K562 (cell line): ENCODE data around the gene KCNQ2. TPM values are rescaled to one million over a fixed set of nuclear protein-coding genes. Genes with fewer than 3 reads are reported as not detected.

Experiments
- ATAC-seq: fragments of 200-7000 bp; cut with Tn5 transposase; 3 replicates; pipeline ENCODE4 v1.9.1; 2020; ENCODE audit warnings: moderate library complexity
- BruUV-seq: library from RNA; stranded (reverse); fragments of 400-500 nt; replicated peaks from 2 replicates; lab custom pipeline; 2021; lab: Mats Ljungman, UMichigan
- CTCF ChIA-PET: fragments of 300-600 bp; formaldehyde crosslinking; extraction: SDS; loops from one replicate; lab custom pipeline; 2021; ENCODE audit warnings: low intra/inter-chr PET ratio; lab: Yijun Ruan, JAX
- POLR2A ChIA-PET: fragments of 300-600, 350-650 bp; sonication (Branson Sonifier 250); formaldehyde crosslinking; extraction: SDS; loops from one replicate; lab custom pipeline; 2021; ENCODE audit warnings: antibody characterized with exemption, inconsistent platforms; lab: Yijun Ruan, JAX
- DNase-seq, 4 experiments: peaks; one replicate each; pipeline versions ENCODE4 v3.0.0 to v3.0.0-alpha.2; 2011 to 2018; ENCODE audit warnings: low spot score in 3 of 4, mixed read lengths in 3 of 4; ENCODE audit errors: extremely low read depth in 1 of 4
- FAIRE-seq: peaks from 2 replicates; lab custom pipeline; 2011; peaks lifted over from hg19 to GRCh38; lab: Jason Lieb, UNC
- H2AFZ ChIP-seq: 2 replicates; pipeline ENCODE4 v1.6.0; 2011; ENCODE audit warnings: low read depth, low read length, control low read depth, inconsistent platforms
- H3K27ac ChIP-seq: fragments of 200-600 bp; 3 replicates; pipeline ENCODE4 v1.8.0; 2011; ENCODE audit warnings: low read depth, mild to moderate bottlenecking, control low read depth, inconsistent platforms, low read length, moderate library complexity, mixed read lengths; ENCODE audit errors: extremely low read depth
- H3K27me3 ChIP-seq, 2 experiments: fragments of 300-600 bp in 1 of 2; 2 replicates in 1 of 2; 3 replicates in 1 of 2; pipeline versions ENCODE4 v1.6.0 to v1.8.0; 2011; ENCODE audit warnings: inconsistent platforms in 2 of 2, low read length in 2 of 2, mild to moderate bottlenecking in 1 of 2, mixed read lengths in 1 of 2, moderate library complexity in 1 of 2; ENCODE audit not compliant: control insufficient read depth in 2 of 2, insufficient read depth in 2 of 2
- H3K36me3 ChIP-seq: fragments of 300-600 bp; 3 replicates; pipeline ENCODE4 v1.8.0; 2011; ENCODE audit warnings: mild to moderate bottlenecking, low read length, inconsistent platforms; ENCODE audit not compliant: control insufficient read depth, insufficient read depth
- H3K4me1 ChIP-seq, 2 experiments: fragments of 200-600 bp in 1 of 2; replicated peaks in 1 of 2; 2 replicates in 1 of 2; 3 replicates in 1 of 2; pipeline versions ENCODE4 v1.5.1 to v1.8.0; 2011; ENCODE audit warnings: inconsistent platforms in 2 of 2, low read length in 2 of 2, mild to moderate bottlenecking in 1 of 2, mixed read lengths in 1 of 2, moderate library complexity in 1 of 2; ENCODE audit not compliant: control insufficient read depth in 2 of 2, insufficient read depth in 2 of 2
- H3K4me2 ChIP-seq: 2 replicates; pipeline ENCODE4 v1.6.1; 2011; ENCODE audit warnings: low read length, control low read depth, inconsistent platforms, mixed read lengths; ENCODE audit not compliant: insufficient read depth
- H3K4me3 ChIP-seq: fragments of 200-600 bp; sonication (generic), shearing (Covaris generic); 2 replicates; pipeline ENCODE4 v1.5.1; 2016; ENCODE audit warnings: control low read depth, inconsistent platforms
- H3K79me2 ChIP-seq: fragments of 200-600 bp; 3 replicates; pipeline ENCODE4 v1.8.0; 2011; ENCODE audit warnings: low read length, inconsistent platforms; ENCODE audit not compliant: control insufficient read depth, insufficient read depth
- H3K9ac ChIP-seq, 2 experiments: 2 replicates each; pipeline versions ENCODE4 v1.6.0 to v1.6.1; 2011; ENCODE audit warnings: low read depth in 2 of 2, low read length in 2 of 2, control low read depth in 1 of 2, inconsistent platforms in 1 of 2, mild to moderate bottlenecking in 1 of 2, mixed read lengths in 1 of 2; ENCODE audit not compliant: insufficient read depth in 1 of 2
- H3K9me1 ChIP-seq: one replicate; pipeline ENCODE4 v1.6.0; 2011; ENCODE audit warnings: inconsistent platforms, mild to moderate bottlenecking, low read length, moderate library complexity; ENCODE audit not compliant: control insufficient read depth, insufficient read depth
- H3K9me3 ChIP-seq: replicated peaks from 2 replicates; pipeline ENCODE4 v1.5.1; 2011; ENCODE audit warnings: low read depth, low read length, inconsistent platforms; ENCODE audit not compliant: control insufficient read depth, insufficient read depth
- H4K20me1 ChIP-seq: replicated peaks from 2 replicates; pipeline ENCODE4 v1.6.1; 2011; ENCODE audit warnings: low read length, inconsistent platforms, mixed read lengths; ENCODE audit not compliant: control insufficient read depth, insufficient read depth
- C11orf30 ChIP-seq: fragments of 450-650 bp; IDR thresholded peaks from 2 replicates; pipeline ENCODE4 v1.6.1; 2016; ENCODE audit warnings: low read depth, mild to moderate bottlenecking
- HDGF ChIP-seq: fragments of 450-650 bp; IDR thresholded peaks from 2 replicates; pipeline ENCODE4 v1.6.1; 2016
- HNRNPLL ChIP-seq: fragments of 200-400 bp; formaldehyde crosslinking; IDR thresholded peaks from 2 replicates; pipeline ENCODE4 v1.6.1; 2017; ENCODE audit warnings: low read length, low read depth, mild to moderate bottlenecking; ENCODE audit not compliant: poor library complexity, severe bottlenecking
- KDM2B ChIP-seq: fragments of 250-450 bp; sonication (Bioruptor Pico); IDR thresholded peaks from 2 replicates; pipeline ENCODE4 v1.8.0; 2021; ENCODE audit warnings: mild to moderate bottlenecking, moderate library complexity
- MEF2D ChIP-seq: conservative IDR thresholded peaks from 2 replicates; pipeline ENCODE4 v1.6.1; 2016; ENCODE audit warnings: low read depth, missing genetic modification characterization, missing compliant biosample characterization
- NFIC ChIP-seq: fragments of 450-650 bp; IDR thresholded peaks from 2 replicates; pipeline ENCODE4 v1.6.1; 2017; ENCODE audit warnings: mild to moderate bottlenecking, inconsistent platforms
- NR2C1 ChIP-seq, 2 experiments: fragments of 450-650 bp; IDR thresholded peaks; 2 replicates each; pipeline ENCODE4 v1.6.1; 2017; ENCODE audit warnings: mild to moderate bottlenecking in 2 of 2, antibody characterized with exemption in 1 of 2, inconsistent platforms in 1 of 2, missing compliant biosample characterization in 1 of 2, missing genetic modification characterization in 1 of 2
- PPARD ChIP-seq: fragments of 250-450 bp; sonication (Bioruptor Pico); IDR thresholded peaks from 2 replicates; pipeline ENCODE4 v1.8.0; 2022; ENCODE audit warnings: inconsistent platforms, mild to moderate bottlenecking, moderate library complexity
- RFX5 ChIP-seq: IDR thresholded peaks from 2 replicates; pipeline ENCODE4 v1.6.1; 2011; ENCODE audit warnings: low read depth, mild to moderate bottlenecking, improper control_type of control experiment, low read length
- ZNF23 ChIP-seq: fragments of 250-450 bp; sonication (Bioruptor Pico); IDR thresholded peaks from 2 replicates; pipeline ENCODE4 v1.4.0; 2020; ENCODE audit warnings: mild to moderate bottlenecking
- ZNF274 ChIP-seq: IDR thresholded peaks from 2 replicates; pipeline ENCODE4 v1.6.1; 2011; ENCODE audit warnings: low read depth, mild to moderate bottlenecking, low read length, moderate library complexity, borderline replicate concordance
- ZNF764 ChIP-seq: fragments of 250-450 bp; sonication (Bioruptor Pico); IDR thresholded peaks from 2 replicates; pipeline ENCODE4 v1.4.0; 2020; ENCODE audit warnings: low read depth, mild to moderate bottlenecking, moderate library complexity
- WGBS: fragments of 100-300 bp; shearing (Covaris generic); methylation state at CpG from one replicate; pipeline ENCODE4 v1.1.6; 2016; ENCODE audit warnings: low coverage, mixed read lengths; ENCODE audit not compliant: insufficient coverage; ENCODE audit errors: missing lambda C conversion rate; 5-methylcytosine and 5-hydroxymethylcytosine counted together
- in situ Hi-C: fragments of 300-500 bp; cut with MboI; formaldehyde crosslinking; loops from 4 replicates; pipeline ENCODE4 v1.15.0; 2018; ENCODE audit warnings: inconsistent platforms, mixed read lengths
- intact Hi-C: fragments of 100-400 bp; cut with micrococcal nuclease; formaldehyde crosslinking; loops from 2 replicates; pipeline ENCODE4 v1.14.2; 2022
- polyA plus RNA-seq, 8 experiments: library from polyadenylated mRNA; depleted of rRNA in 4 of 8; stranded (reverse) in 5 of 8; unstranded in 3 of 8; fragments of >200 nt; fragmentation: Nextera tagmentation in 2 of 8; fragmentation: Illumina TruSeq in 1 of 8; extraction: Ambion mirVana in 2 of 8; extraction: Trizol in 1 of 8; gene quantifications; 2 replicates each; pipeline versions ENCODE4 v1.2.1 to v1.2.3, GENCODE V29; 2011 to 2014; ENCODE audit warnings: inconsistent platforms in 1 of 8, missing spikeins in 1 of 8
- total RNA-seq, 7 experiments: library from RNA; depleted of rRNA in 6 of 7; stranded (reverse); fragments of >200 nt in 6 of 7; fragmentation: Illumina TruSeq in 2 of 7; extraction: Trizol in 2 of 7; gene quantifications; 2 replicates each; pipeline versions ENCODE4 v1.2.1 to v1.2.3, GENCODE V29; 2011 to 2021; ENCODE audit warnings: low replicate concordance in 1 of 7
- TF ChIP-seq, protein P1 (sequence below): fragments of 450-650 bp; conservative IDR thresholded peaks from 2 replicates; pipeline ENCODE4 v1.6.1; 2016; ENCODE audit warnings: missing genetic modification characterization, low read depth, mild to moderate bottlenecking, control low read depth, missing compliant biosample characterization
- TF ChIP-seq, protein P2 (sequence below): fragments of 450-650 bp; formaldehyde crosslinking; IDR thresholded peaks from 2 replicates; pipeline ENCODE4 v1.4.0; 2020; ENCODE audit warnings: mild to moderate bottlenecking, mixed read lengths
- TF ChIP-seq, protein P3 (sequence below): sonication (generic); formaldehyde crosslinking; IDR thresholded peaks from 2 replicates; pipeline ENCODE4 v1.8.0; 2022; ENCODE audit warnings: missing genetic modification reagents, mild to moderate bottlenecking, borderline replicate concordance

KCNQ2 gene
- total and polyA plus RNA-seq, 9 of the 15 experiments (the other 6 are each of a cell fraction or from before 2014, with no cell fraction given): 0.13 to 0.16 TPM; not detected in 7

DNA sequence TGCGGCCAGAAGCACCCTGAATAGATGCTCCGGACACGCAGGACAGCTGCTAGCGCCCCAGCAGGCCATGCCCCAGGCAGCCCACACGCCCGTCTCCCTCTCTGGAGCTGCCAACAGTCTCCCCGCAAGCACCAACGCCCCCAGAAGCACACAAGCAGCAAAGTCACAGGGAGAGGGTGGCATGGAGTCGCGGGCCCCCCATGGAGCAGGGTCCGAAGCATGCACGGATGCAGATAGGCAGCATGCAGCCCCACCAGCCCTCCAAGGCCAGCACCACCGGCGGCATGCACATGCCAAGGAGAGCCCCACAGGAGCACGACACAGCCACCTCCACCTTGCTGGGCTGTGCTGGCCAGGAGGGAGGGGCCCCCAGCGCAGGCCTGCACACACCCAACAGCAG, 53.8 kb downstream of the KCNQ2 start:
- WGBS: under 1% methylated on average over 15 of the region's 16 CpGs
- Histone ChIP-seq H3K9ac (no peak overlapping the region), H3K4me3 (no peak overlapping the region), H3K27ac (no peak overlapping the region), H3K36me3 (no peaks in the 10 kb centered on the region), H2AFZ (no peak overlapping the region), H3K27me3 (peaks cover 67 to 94% of the 10 kb centered on the region in 2 experiments; a peak in 4 of 5 replicates), H3K79me2 (no peaks in the 10 kb centered on the region), H4K20me1 (no peaks in the 10 kb centered on the region; the same call in none of the 2 replicates), H3K4me1 (peaks cover 0 to 51% of the 10 kb centered on the region in 2 experiments; a peak in 2 of 5 replicates), H3K9me3 (no peaks in the 10 kb centered on the region), H3K4me2 (no peak overlapping the region), H3K9me1 (no peaks in the 10 kb centered on the region)
- DNase-seq (no peak), FAIRE-seq (no peak), ATAC-seq (no peak)
- intact Hi-C loops: no loop called here
- ChIA-PET CTCF (no interaction called here), POLR2A (no interaction called here)
- in situ Hi-C loops: no loop called here
- BruUV-seq: no TSS peak
- TF ChIP-seq HNRNPLL (no peak), HDGF (no peak), NR2C1 (IDR thresholded peaks at IDR 0.05) (no peak), NR2C1 (tag; IDR thresholded peaks at IDR 0.05) (no peak), PPARD (CRISPR knock-in tag) (no peak), C11orf30 (no peak), NFIC (no peak), ZNF274 (no peak), MEF2D (tag) (no peak), KDM2B (CRISPR knock-in tag) (no peak), ZNF23 (CRISPR knock-in tag) (no peak), RFX5 (no peak), ZNF764 (no peak)
- TF ChIP-seq, protein P1, sequence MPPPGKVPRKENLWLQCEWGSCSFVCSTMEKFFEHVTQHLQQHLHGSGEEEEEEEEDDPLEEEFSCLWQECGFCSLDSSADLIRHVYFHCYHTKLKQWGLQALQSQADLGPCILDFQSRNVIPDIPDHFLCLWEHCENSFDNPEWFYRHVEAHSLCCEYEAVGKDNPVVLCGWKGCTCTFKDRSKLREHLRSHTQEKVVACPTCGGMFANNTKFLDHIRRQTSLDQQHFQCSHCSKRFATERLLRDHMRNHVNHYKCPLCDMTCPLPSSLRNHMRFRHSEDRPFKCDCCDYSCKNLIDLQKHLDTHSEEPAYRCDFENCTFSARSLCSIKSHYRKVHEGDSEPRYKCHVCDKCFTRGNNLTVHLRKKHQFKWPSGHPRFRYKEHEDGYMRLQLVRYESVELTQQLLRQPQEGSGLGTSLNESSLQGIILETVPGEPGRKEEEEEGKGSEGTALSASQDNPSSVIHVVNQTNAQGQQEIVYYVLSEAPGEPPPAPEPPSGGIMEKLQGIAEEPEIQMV (tag): no peak
- TF ChIP-seq, protein P2, sequence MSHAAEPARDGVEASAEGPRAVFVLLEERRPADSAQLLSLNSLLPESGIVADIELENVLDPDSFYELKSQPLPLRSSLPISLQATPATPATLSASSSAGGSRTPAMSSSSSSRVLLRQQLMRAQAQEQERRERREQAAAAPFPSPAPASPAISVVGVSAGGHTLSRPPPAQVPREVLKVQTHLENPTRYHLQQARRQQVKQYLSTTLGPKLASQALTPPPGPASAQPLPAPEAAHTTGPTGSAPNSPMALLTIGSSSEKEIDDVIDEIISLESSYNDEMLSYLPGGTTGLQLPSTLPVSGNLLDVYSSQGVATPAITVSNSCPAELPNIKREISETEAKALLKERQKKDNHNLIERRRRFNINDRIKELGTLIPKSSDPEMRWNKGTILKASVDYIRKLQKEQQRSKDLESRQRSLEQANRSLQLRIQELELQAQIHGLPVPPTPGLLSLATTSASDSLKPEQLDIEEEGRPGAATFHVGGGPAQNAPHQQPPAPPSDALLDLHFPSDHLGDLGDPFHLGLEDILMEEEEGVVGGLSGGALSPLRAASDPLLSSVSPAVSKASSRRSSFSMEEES (CRISPR knock-in tag): no peak
- TF ChIP-seq, protein P3, sequence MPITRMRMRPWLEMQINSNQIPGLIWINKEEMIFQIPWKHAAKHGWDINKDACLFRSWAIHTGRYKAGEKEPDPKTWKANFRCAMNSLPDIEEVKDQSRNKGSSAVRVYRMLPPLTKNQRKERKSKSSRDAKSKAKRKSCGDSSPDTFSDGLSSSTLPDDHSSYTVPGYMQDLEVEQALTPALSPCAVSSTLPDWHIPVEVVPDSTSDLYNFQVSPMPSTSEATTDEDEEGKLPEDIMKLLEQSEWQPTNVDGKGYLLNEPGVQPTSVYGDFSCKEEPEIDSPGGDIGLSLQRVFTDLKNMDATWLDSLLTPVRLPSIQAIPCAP (CRISPR knock-in tag): no peak
